Central memory CD4-positive, alpha-beta T cell (primary cell): ENCODE data around the gene C2CD2.

Experiments used
- DNase-seq: peaks from one replicate; pipeline ENCODE4 v3.0.0; 2022

Gene C2CD2

DNA sequence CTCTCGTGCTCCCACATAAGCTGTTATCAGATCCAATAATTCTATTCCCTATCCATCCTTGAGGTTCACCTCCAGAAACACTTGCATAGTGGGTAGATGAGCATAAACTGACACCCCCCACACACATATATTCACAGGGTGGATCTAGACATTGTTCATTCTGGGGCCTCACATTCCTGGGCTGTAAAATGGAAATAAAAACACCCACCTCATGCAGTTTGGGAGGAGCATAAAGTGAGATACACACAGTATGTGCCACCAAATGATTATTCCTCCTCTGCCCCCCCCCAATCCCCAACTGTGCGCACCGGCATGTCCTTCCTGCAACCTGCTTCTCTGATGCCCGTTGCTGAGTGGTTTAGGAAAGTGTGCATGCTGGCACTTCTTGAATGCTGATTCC is 92.6 kb downstream of the C2CD2 start:
- no peak for DNase-seq

DNA sequence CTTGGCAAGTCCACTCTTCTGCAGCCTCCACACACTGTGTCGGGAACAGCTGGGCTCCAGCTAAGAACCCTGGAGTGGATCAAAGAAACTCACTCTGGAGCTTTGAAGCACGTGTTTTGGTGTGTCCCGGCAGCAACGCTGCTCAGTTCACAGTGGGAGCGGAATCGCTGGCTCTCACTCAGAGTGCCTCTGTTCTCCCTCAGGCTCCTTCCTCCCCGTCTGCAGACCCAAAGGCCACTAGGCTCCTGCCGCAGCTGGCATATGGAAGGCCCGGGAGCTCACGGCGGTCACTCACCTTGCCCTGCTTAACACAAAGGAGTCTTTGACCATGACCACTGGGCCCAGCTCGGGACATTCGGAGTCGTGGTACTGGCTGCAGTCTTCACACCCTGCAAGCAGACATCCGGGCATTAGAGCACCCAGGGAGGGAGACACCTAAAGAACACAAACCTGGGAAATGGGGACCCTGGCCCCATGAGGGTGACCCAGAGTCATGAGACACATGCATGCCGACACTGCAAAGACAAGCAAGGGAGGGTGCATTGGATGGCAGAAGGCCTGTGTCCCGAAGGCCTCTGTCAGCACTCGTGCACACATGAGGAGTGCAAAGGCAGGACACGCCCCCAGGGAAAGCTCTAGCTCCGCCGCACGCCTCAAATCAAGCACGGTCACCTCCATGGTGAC is 94.4 kb downstream of the C2CD2 start:
- no peak for DNase-seq

DNA sequence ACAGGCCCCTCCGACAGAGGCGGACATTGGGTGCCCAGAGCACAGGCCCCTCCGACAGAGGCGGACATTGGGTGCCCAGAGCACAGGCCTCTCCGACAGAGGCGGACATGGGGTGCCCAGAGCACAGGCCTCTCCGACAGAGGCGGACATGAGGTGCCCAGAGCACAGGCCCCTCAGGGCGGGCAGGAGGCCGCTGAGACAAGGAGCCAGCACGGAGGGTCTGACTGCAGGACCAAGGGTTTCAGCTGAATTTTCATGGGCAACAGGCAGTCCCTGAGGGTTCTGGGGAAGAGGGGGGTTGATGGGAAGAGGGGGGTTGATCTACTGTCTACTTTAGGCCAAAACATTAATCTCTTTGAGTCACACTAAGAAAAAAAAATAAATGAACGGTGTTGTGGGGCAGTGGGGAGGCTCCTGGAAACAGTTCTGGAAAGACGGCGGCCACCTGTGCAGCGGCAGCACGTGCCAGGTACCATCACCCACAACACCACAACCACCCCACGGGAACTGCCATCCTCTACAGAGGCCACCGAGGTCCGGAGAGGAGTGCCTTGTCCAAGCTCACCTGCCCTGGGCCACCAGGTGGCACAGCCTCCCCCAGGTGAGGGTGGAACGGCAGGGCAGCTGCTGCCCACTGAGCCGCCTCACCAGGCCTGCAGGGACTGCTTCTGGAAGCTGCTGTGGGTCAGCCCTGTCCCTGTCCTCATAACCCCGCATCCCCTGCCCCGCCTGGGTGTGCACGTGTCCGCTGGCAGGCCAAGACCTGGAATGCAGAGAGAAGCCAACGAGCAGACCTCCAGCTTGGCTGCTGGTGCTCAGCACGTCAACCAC is 95.1 kb downstream of the C2CD2 start:
- no peak for DNase-seq

DNA sequence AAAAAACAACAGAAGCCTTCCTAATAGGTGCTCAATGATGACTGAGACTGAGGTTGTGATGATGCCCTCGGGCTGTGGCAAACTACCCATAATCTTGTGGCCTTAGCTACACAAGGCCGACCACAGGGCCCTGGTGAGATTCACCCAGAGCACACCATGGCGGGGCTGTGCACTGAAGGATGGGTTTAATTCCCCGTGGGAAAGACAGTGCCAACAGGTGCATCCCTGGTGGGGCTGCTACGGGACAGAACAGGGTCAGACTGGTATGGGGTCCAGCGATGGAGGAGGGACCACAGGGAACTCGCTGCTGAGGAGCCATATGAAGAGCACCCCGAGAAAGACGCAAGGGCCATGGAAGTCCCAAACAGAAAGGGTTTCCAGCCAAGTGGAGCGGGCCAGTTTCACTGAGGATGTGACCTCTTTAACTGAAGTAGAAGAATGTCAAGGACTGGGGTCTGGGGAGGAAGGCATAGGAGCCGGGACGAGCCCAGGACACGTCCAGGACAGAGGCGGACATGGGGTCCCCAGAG is 96.0 kb downstream of the C2CD2 start:
- DNase-seq: no peak

DNA sequence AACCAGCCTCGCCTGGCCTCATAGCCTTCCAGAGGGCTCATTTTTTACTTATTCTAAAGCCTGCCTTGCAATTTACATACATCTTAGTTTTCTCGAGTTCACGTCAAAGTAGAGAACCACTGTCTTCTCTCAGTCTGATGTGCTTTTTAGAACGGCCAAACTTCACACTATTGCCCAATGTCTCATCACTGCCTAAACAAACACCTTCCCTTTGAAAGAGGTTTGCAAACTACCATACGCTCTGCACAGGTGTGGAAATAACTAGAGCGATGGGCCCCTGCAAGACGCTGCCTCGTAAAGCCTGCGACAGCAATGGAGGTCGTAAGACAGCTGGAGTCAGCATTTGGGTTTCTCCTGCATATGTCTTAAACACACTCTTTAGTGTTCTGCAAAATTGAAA is 97.2 kb downstream of the C2CD2 start:
- no peak for DNase-seq

DNA sequence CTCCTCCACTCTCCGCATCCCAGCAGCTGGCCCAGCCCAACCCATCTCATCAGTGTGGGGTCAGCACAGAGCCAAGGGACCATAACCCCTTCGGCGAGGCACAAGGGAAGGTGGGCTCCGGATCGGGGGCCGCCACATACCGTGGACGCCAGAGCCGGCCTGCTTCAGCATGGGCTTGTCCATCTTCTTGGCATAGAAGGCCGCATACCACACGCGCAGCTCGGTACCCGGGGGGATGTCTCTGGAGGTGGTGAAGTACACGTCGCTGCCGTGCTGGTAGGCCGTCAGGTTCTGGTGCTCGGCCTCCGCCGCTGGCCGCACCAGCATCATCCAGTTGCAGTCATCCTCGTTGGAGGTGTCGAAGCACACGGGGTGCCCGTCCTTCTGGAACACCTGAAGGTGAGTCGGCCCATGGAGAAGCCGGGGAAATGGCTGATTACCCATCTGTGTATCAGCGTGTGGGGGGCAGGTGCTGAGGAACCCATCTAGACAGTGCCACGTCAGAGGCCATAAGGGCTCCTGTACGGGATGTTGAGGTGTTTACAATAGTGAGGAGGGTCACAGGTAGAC is 99.3 kb downstream of the C2CD2 start:
- no peak for DNase-seq

DNA sequence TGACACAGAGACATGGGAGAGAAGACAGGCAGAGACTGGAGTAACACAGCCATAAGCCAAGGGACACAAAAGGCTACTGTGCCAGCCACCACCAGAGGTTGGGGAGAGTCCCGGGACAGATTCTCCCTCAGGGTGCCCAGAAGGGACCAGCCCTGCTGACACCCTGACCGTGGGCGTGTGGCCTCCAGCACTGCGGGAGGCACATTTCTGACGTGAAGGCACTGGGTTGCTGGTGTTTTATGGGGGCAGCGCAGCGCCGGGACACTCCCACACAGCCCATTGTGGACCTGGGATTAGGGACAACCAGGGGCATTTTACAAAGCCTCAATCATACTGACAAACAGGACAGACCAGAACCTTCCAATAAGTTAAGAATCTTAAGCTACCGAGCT is 100.9 kb downstream of the C2CD2 start:
- DNase-seq: no peak

DNA sequence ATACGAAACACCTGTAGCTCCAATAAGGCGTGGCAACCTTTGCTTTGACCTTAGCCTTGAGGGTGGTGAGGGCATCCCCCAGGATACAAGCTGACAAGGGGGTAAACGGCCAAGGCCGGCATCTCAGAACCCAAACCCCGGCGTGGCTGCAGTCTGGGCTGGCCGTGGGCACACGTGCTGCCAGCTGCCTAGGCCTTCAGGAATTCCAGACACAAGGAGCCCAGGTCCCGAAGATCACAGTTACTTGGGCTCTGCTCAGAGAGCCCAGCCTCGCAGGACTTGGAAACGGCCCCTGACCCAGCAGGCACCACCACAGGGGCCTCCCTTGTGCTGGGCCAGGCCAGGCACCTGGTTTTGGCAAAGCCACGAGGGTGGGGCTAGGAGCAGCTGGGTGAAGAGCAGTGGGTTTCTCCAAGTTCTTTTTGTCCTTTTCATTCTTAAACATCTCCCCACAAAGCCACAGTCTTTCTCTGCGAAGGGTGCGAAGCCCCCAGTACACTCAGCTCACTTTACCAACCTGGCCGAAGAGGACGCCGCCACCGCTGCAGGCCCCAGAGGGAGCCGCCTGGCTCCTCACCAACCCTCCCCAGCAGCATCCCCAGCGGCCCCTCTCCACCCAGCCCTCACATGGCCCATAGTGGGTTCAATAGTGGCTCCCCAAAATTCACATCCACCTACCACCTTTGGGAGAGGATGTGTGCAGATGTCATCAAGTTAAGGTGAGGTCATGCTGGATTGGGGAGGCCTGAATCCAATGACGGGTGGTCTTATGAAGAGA is 101.5 kb downstream of the C2CD2 start:
- no peak for DNase-seq

DNA sequence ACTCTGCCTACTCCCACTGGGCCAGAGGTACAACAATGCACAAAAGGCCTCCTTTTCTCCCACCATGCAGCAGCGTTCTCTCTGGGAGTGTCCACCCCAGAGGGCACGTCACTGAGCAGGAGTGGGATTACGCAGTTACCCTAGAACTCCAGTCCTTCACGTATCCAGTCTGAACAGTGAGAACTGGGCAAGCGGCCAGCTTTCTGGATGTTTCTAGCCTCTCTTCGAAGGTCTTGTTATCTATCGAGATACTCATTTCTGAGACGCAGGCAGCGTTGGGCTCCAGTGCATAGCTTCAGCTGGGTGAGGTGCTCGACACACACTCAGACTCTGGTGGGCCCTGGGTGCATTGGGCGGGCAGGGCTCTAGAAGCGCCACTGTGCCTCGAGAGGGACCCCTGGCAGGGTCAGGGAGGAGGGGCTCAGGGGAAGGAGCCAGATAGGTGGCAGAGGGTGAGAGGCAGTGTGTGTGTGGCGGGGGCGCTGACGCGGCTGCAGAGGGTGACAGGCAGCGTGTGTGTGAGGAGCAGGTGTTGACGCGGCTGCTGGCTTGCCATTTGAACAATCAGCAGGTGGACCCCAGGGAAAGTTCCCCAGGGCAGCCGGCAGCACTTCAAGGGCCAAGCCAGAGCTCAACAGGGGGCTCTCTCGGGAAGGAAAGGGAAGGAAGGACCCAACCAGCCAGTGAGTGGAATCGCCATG is 102.6 kb downstream of the C2CD2 start:
- DNase-seq: no peak

DNA sequence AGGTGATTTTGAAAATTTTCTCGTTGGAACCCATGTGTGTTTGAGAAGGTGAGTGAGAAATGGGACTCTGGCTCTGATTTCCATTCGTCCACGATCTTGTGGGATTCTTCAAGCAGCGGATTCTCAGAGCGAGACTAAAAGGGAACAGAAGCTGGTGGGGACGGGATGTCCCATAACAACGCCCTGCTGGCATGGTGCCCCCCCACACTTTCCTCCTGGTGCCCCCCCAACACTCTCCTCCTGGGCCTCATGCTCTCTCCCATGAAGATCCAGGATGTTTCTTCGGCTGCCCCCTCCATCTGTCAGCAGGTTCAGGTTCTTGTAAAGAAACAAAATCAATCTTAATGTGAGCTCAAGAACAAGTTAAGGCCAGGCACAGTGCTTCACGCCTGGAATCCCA is 103.7 kb downstream of the C2CD2 start:
- no peak for DNase-seq

DNA sequence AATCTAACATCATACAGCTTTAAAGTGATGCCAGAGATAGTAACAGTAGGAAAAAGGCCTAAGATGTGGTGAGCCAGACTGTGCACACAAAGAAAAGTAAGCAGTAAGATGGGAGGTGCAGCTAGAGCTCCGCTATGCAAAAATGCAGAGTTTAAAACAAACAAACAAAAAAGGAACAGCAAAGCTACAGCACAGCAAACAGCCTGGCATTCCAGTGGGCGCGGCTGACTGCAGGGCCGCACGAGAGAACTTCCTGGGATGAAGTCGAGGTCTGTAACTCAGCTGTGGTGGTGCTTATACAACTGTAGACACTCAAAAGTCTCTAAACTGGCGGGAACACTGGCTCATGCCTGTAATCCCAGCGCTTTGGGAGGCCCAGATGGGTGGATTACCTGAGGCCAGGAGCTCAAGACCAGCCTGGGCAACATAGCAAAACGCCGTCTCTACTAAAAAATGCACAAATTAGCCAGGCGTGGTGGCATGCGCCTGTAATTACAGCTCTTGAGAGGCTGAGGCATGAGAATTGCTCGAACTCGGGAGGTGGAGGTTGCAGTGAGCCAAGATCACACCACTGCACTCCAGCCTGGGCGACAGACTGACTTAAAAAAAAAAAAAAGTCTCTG is 104.7 kb downstream of the C2CD2 start:
- no peak for DNase-seq

DNA sequence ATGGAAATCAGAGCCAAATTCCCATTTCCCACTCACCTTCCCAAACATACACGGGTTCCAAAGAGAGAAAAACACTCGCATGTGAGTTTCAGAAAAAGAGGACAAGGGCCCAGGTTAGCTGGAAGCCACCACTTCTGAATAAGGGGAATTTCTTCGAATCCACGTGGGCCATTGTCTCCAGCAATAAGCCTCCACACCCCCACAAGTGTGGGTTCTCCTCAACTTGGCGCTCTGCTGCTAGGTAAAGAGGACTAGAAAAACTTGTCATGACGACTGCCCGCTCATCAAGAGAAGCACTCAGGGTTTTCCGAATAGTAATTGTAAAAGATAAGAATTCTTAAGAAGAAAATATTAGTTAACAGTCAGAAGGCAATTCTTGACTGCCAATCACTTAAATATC is 105.3 kb downstream of the C2CD2 start:
- no peak for DNase-seq

DNA sequence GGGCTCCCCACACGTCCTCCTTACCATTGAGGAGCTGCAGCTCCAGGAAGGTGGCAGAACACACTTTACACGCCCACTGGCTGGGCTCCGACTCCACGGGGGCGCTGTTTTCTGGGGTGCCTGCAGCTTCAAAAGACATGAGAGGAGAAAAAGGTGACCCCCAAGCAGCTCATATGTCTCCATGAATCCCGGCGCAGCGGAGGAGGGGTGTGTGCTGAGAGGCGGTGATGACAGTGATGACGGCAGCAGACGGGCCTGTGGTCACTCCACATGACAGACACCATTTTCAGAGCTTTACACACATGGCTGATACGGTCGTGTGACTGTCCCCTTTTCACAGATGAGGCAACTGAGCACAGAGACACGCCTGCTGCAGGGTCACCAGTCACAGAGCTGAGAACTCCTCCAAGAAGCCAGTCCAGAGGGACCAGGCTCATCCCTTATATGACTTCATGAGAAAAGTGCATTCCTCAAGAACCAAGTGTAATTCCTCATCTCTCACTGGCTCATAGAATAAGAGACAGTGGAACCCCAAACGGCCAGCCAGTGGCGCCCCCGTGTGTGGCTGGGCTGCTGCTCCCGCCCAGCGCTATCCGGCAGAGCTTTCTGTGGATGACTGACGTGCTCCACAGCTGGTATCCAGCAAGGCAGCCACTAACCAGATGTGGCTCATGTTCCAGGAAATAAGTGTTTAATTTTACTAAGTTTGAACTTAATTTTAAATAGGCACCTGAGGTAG is 106.6 kb downstream of the C2CD2 start:
- DNase-seq: no peak

DNA sequence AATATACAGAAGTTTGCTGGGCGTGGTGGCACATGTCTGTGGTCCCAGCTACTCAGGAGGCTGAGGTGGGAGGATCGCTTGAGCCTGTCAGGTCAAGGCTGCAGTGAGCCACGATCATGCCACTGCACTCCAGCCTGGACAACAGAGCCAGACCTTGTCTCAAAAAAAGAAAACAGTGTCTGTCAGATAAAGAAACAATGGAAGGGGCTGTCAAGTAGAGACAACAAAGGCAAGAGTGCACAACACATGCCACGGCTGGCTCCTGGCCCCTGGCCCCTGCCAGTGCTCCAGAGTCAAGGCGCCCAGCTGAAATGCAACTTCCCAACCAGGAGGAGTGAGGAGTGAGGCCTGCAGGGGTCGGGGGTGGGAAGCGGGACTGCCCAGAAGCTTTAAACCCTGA is 107.3 kb downstream of the C2CD2 start:
- no peak for DNase-seq

DNA sequence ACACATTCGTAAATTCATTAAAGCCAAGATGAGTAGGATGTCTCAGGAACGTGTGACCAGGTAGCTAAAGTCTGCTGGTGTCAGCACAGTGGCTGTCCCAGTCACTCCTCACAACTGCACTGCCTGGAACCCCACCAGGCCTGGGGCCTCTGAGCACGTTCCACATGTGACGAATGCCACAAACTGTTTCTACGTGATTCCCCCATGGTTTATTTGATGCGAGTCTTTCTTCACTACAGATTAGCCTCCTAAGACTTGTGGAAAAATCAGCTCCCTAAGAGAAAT is 107.8 kb downstream of the C2CD2 start:
- no peak for DNase-seq

DNA sequence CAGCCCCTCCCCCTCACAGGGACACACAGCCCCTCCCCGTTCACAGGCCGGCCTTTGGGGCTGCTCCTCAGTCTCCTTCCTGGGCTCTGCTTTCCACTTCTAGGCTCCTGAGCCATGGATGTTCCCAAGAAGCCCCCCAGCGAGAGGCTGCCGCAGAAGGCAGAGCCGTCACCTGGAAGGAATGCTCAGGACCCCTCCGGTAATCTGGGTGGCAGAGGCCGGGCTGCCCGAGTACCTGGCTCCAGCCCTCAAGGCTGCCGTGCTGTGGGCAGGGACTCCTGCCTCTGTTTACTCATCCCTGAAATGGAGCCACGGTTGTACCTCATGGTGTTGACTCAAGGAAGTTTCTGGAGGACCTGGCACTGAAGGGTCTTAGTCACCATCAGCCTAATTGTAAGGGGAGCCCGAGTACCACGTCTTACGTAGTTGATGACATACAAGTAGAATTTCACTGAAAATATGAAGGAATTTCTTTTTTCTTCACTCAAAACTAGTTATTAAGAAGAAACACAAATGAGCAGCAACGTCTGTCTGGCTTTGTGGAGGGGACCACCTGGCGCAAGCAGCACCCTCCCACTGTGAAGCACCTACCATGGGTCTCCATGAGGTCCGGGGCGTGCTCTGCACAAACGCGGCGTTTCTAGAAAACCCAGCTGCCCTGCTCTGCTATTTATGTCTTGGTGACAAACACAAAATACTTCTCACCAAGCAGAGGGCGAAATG is 108.3 kb downstream of the C2CD2 start:
- no peak for DNase-seq

DNA sequence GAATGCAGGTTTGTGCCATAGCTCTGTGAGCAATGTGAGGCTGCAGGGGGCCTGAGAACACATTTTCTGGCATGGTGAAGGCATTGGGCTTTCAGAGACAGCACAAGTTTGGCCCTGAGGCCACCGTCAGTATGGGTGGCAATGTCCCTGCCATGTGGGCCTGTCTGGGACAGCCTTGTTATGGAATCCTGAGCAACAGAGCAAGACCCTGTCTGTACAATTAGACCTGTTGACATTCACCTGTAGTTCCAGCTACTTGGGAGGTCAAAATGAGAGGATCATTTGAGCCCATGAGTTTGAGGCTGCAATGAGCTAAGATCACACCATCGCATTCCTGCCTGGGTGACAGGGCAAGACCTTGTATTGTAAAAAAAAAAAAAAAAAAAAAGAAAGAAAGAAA is 110.2 kb downstream of the C2CD2 start:
- DNase-seq: no peak

DNA sequence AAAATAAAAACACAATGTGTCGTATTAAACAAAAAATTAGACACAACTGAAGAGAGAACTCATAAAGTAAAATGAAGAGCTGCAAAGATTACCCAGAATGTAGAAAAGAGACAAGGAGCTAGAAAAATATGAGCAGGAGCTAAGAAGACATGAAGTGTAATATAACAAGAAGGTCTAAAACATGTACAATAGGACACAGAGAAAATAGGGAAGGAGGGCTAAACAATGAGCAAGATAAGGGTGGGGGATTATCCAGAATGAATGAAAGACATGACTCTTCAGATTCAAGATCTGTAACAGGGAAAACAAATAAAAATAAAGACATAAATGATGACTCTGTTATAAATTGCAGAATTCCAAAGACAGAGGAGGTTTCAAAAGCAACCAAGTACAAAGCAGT is 112.9 kb downstream of the C2CD2 start:
- DNase-seq: no peak

DNA sequence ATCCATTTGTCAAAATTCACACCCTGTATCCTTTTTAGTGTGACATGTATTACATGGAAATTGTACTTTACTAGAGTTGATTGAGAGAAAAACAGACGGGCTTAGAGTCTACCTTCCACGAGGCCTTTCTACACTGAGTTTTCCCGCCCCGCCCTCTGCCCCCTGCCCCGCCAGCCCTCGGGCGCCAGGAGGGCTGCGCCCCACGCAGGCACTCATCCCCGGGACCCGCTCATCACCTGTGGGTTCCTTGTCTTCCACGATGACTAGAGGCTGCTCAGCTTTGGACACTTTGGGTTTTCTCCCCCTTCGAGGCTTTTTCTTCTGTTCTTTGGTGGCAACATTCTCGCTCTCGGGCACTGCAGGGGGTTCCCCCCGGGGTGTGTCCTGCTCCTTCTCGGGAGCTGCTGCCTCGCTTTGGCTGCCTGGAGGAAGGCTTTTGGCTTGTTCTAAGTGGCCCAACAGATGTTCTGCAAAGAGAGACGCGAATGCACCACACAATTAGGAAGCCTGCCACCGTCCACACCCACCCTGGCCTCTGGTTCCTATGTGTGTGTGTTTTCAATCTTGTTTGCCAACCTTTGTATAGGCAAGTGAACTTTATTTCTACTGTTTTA is 114.3 kb downstream of the C2CD2 start:
- DNase-seq: no peak

DNA sequence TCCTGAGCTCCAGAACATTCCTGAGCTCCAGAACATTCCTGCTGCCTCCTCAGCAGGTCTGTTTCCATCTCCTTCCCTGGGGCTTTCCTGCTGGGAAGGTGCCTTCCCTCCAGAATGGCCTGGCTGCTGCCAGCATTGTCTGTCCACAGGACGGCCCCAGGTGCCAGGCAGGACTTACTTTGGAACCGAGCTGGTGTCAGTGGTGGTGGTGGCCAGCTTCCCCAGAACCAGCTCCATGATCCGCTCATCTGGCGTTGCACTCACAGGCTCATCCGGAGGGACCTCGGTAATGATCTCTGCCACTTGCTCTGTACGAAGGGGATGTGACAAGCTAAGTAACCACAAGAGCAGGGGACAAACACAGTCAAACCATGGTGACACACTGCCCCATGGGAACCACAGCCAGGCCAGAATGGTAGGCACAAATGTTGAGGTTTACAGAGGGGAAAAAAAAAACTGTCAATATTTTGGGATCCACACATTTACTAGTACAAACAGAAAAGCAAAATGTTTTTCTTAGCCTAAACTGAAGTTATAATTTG is 116.0 kb downstream of the C2CD2 start:
- no peak for DNase-seq
